ENCODE results near the gene GPR155.
"Not testable (repeated sequence)": the region's sequence is repeated elsewhere in the genome, so short reads cannot be mapped to it uniquely, and the experiment has no call there.

The GPR155 gene

GRCh38 chr2:174492963-174493431, 6.2 kb upstream of the GPR155 start:
- DNase-seq (ENCODE audit: low read depth in 3 of 3, low spot score in 1 of 3) = no peak

GRCh38 chr2:174491947-174492346, 5.1 kb upstream of the GPR155 start:
- no peak for DNase-seq (ENCODE audit: low read depth in 3 of 3, low spot score in 1 of 3)

GRCh38 chr2:174490051-174490450, 3.2 kb upstream of the GPR155 start:
- DNase-seq (ENCODE audit: low read depth in 3 of 3, low spot score in 1 of 3) = no peak

GRCh38 chr2:174489520-174489919, 2.7 kb upstream of the GPR155 start:
- not testable (repeated sequence) for DNase-seq (ENCODE audit: low read depth in 3 of 3, low spot score in 1 of 3)

- no peak for DNase-seq (ENCODE audit: low read depth in 3 of 3, low spot score in 1 of 3)
These were observed 962 bp upstream of the GPR155 start for GRCh38 chr2:174487820-174488162.

GRCh38 chr2:174487108-174487819, 435 bp upstream of the GPR155 start:
- DNase-seq (ENCODE audit: low read depth in 3 of 3, low spot score in 1 of 3) = peak; percentile 93 to 96 (median 95)

- DNase-seq (ENCODE audit: low read depth in 3 of 3, low spot score in 1 of 3) = no peak
These were observed 854 bp downstream of the GPR155 start for GRCh38 chr2:174485788-174486562.

GRCh38 chr2:174485045-174485444, 1.8 kb downstream of the GPR155 start:
- DNase-seq (ENCODE audit: low read depth in 3 of 3, low spot score in 1 of 3) = not testable (repeated sequence)

GRCh38 chr2:174484573-174484972, 2.3 kb downstream of the GPR155 start:
- DNase-seq (ENCODE audit: low read depth in 3 of 3, low spot score in 1 of 3) = no peak

- no peak for DNase-seq (ENCODE audit: low read depth in 3 of 3, low spot score in 1 of 3)
These were observed 4.0 kb downstream of the GPR155 start for GRCh38 chr2:174482854-174483253.

GRCh38 chr2:174477759-174478158, 9.1 kb downstream of the GPR155 start:
- DNase-seq (ENCODE audit: low read depth in 3 of 3, low spot score in 1 of 3) = no peak

- no peak for DNase-seq (ENCODE audit: low read depth in 3 of 3, low spot score in 1 of 3)
These were observed 13.0 kb downstream of the GPR155 start for GRCh38 chr2:174473796-174474195.

GRCh38 chr2:174465327-174465726, 21.5 kb downstream of the GPR155 start:
- no peak for DNase-seq (ENCODE audit: low read depth in 3 of 3, low spot score in 1 of 3)

GRCh38 chr2:174461221-174461620, 25.6 kb downstream of the GPR155 start:
- DNase-seq (ENCODE audit: low read depth in 3 of 3, low spot score in 1 of 3) = no peak

- DNase-seq (ENCODE audit: low read depth in 3 of 3, low spot score in 1 of 3) = no peak
These were observed 32.3 kb downstream of the GPR155 start for GRCh38 chr2:174454566-174454965.

GRCh38 chr2:174450021-174450816, 36.6 kb downstream of the GPR155 start:
- DNase-seq (ENCODE audit: low read depth in 3 of 3, low spot score in 1 of 3) = no peak

- DNase-seq (ENCODE audit: low read depth in 3 of 3, low spot score in 1 of 3) = no peak
These were observed 37.8 kb downstream of the GPR155 start for GRCh38 chr2:174449033-174449432.

- DNase-seq (ENCODE audit: low read depth in 3 of 3, low spot score in 1 of 3) = no peak
These were observed 40.3 kb downstream of the GPR155 start for GRCh38 chr2:174446531-174446930.

- no peak for DNase-seq (ENCODE audit: low read depth in 3 of 3, low spot score in 1 of 3)
These were observed 41.6 kb downstream of the GPR155 start for GRCh38 chr2:174445248-174445647.

- no peak for DNase-seq (ENCODE audit: low read depth in 3 of 3, low spot score in 1 of 3)
These were observed 42.1 kb downstream of the GPR155 start for GRCh38 chr2:174444761-174445160.

All from stimulated activated CD4-positive, alpha-beta T cell treated with anti-CD3 and anti-CD28 coated beads, TNF-alpha, amount 100 ng/mL, for 1 hour (primary cell).